H9 (cell line): ENCODE results near the gene FFAR1. TPM values are rescaled to one million over a fixed set of nuclear protein-coding genes. Genes with fewer than 3 reads are reported as not detected.
A peak's percentile ranks its signal among the peaks of the same experiment; 100 is the strongest.

Source experiments
- DNase-seq: peaks from one replicate; pipeline ENCODE4 v3.0.0-alpha.2; 2017
- H2AFZ ChIP-seq: one replicate; pipeline ENCODE4 v1.6.1; 2013; ENCODE audit warnings: mild to moderate bottlenecking, low read length, control low read depth, moderate library complexity
- H2AK5ac ChIP-seq: 2 replicates; pipeline ENCODE4 v1.6.1; 2013; ENCODE audit warnings: low read length, control low read depth, mixed read lengths; ENCODE audit not compliant: insufficient read length
- H2BK120ac ChIP-seq: one replicate; pipeline ENCODE4 v1.6.1; 2013; ENCODE audit warnings: low read depth, mild to moderate bottlenecking, low read length, control low read depth, inconsistent platforms; ENCODE audit not compliant: poor library complexity, severe bottlenecking
- H2BK12ac ChIP-seq: 2 replicates; pipeline ENCODE4 v1.6.1; 2013; ENCODE audit warnings: low read length, control low read depth, mixed read lengths, low read depth; ENCODE audit not compliant: insufficient read length
- H2BK15ac ChIP-seq: 2 replicates; pipeline ENCODE4 v1.6.1; 2013; ENCODE audit warnings: low read depth, low read length, control low read depth
- H2BK20ac ChIP-seq: one replicate; pipeline ENCODE4 v1.6.1; 2013; ENCODE audit warnings: low read depth, mild to moderate bottlenecking, low read length, control low read depth, inconsistent platforms; ENCODE audit not compliant: poor library complexity, severe bottlenecking
- H2BK5ac ChIP-seq: 2 replicates; pipeline ENCODE4 v1.6.1; 2013; ENCODE audit warnings: low read length, control low read depth, mixed read lengths; ENCODE audit not compliant: insufficient read length
- H3K14ac ChIP-seq: 2 replicates; pipeline ENCODE4 v1.6.1; 2013; ENCODE audit warnings: low read length, control low read depth; ENCODE audit not compliant: insufficient read depth
- H3K18ac ChIP-seq: 2 replicates; pipeline ENCODE4 v1.6.1; 2013; ENCODE audit warnings: low read depth, mild to moderate bottlenecking, mixed read lengths, low read length, control low read depth; ENCODE audit not compliant: insufficient read length
- H3K23ac ChIP-seq: 2 replicates; pipeline ENCODE4 v1.6.1; 2013; ENCODE audit warnings: low read length, control low read depth, mixed read lengths, low read depth; ENCODE audit not compliant: insufficient read length
- H3K23me2 ChIP-seq: 2 replicates; pipeline ENCODE4 v1.6.1; 2013; ENCODE audit warnings: low read depth, mild to moderate bottlenecking, mixed read lengths, low read length, control low read depth; ENCODE audit not compliant: insufficient read length, poor library complexity, severe bottlenecking
- H3K27ac ChIP-seq: 2 replicates; pipeline ENCODE4 v1.5.1; 2013; ENCODE audit warnings: low read length, control low read depth, mixed read lengths, low read depth; ENCODE audit not compliant: insufficient read length
- H3K27me3 ChIP-seq: 2 replicates; pipeline ENCODE4 v1.6.1; 2013; ENCODE audit warnings: low read length, control low read depth, inconsistent platforms; ENCODE audit not compliant: insufficient read depth
- H3K4ac ChIP-seq: 2 replicates; pipeline ENCODE4 v1.6.1; 2013; ENCODE audit warnings: low read depth, mild to moderate bottlenecking, control low read depth, inconsistent platforms, low read length, moderate library complexity
- H3K4me1 ChIP-seq: 2 replicates; pipeline ENCODE4 v1.6.1; 2013; ENCODE audit warnings: low read length, control low read depth, inconsistent platforms; ENCODE audit not compliant: insufficient read depth
- H3K4me2 ChIP-seq: 2 replicates; pipeline ENCODE4 v1.6.1; 2013; ENCODE audit warnings: low read length, control low read depth, mixed read lengths; ENCODE audit not compliant: insufficient read length, insufficient read depth
- H3K56ac ChIP-seq: 2 replicates; pipeline ENCODE4 v1.6.1; 2013; ENCODE audit warnings: low read depth, mild to moderate bottlenecking, mixed read lengths, low read length, control low read depth; ENCODE audit not compliant: insufficient read length
- H3K79me1 ChIP-seq: 2 replicates; pipeline ENCODE4 v1.6.1; 2013; ENCODE audit warnings: low read depth, mild to moderate bottlenecking, moderate library complexity, low read length, control low read depth, inconsistent platforms; ENCODE audit not compliant: insufficient read depth, poor library complexity, severe bottlenecking
- H3K79me2 ChIP-seq: 2 replicates; pipeline ENCODE4 v1.6.1; 2013; ENCODE audit warnings: low read length, control low read depth, inconsistent platforms; ENCODE audit not compliant: insufficient read depth
- H3K9ac ChIP-seq: 2 replicates; pipeline ENCODE4 v1.6.1; 2013; ENCODE audit warnings: low read length, control low read depth, mixed read lengths; ENCODE audit not compliant: insufficient read length; ENCODE audit errors: extremely low read depth
- H3K9me3 ChIP-seq: one replicate; pipeline ENCODE4 v1.6.1; 2013; ENCODE audit warnings: low read depth, low read length, inconsistent platforms; ENCODE audit not compliant: control insufficient read depth
- H3T11ph ChIP-seq: one replicate; pipeline ENCODE4 v1.6.1; 2013; ENCODE audit warnings: mild to moderate bottlenecking, low read length, control low read depth, inconsistent platforms
- H4K20me1 ChIP-seq: one replicate; pipeline ENCODE4 v1.6.1; 2013; ENCODE audit not compliant: control insufficient read depth, insufficient read length, insufficient read depth
- H4K5ac ChIP-seq: 2 replicates; pipeline ENCODE4 v1.6.1; 2013; ENCODE audit warnings: low read depth, mild to moderate bottlenecking, mixed read lengths, low read length, control low read depth; ENCODE audit not compliant: insufficient read length
- H4K8ac ChIP-seq: replicated peaks from 2 replicates; pipeline ENCODE4 v1.6.1; 2013; ENCODE audit warnings: low read length, control low read depth, mixed read lengths, low read depth; ENCODE audit not compliant: insufficient read length
- H4K91ac ChIP-seq: 2 replicates; pipeline ENCODE4 v1.6.1; 2013; ENCODE audit warnings: low read depth, mild to moderate bottlenecking, moderate library complexity, mixed read lengths, low read length, control low read depth; ENCODE audit not compliant: insufficient read length
- H3K27ac Mint-ChIP-seq, 3 experiments: 2 replicates in 2 of 3; 3 replicates in 1 of 3; pipeline ENCODE4 v1.8.0; 2020 to 2021; ENCODE audit warnings: mixed read lengths in 3 of 3, mild to moderate bottlenecking in 1 of 3, moderate library complexity in 1 of 3
- H3K27me3 Mint-ChIP-seq: 2 replicates; pipeline ENCODE4 v1.8.0; 2021; ENCODE audit warnings: low read depth, mild to moderate bottlenecking, moderate library complexity, mixed read lengths
- H3K36me3 Mint-ChIP-seq, 3 experiments: 2 replicates in 2 of 3; 3 replicates in 1 of 3; pipeline ENCODE4 v1.8.0; 2020 to 2021; ENCODE audit warnings: low read depth in 3 of 3, mixed read lengths in 3 of 3; ENCODE audit not compliant: insufficient read depth in 1 of 3
- H3K4me1 Mint-ChIP-seq, 2 experiments: 2 replicates each; pipeline ENCODE4 v1.8.0; 2020; ENCODE audit warnings: mixed read lengths in 2 of 2
- H3K4me3 Mint-ChIP-seq, 2 experiments: 2 replicates in 1 of 2; 3 replicates in 1 of 2; pipeline ENCODE4 v1.8.0; 2020 to 2021; ENCODE audit warnings: mild to moderate bottlenecking in 2 of 2, mixed read lengths in 2 of 2, moderate library complexity in 1 of 2
- H3K9me3 Mint-ChIP-seq, 2 experiments: 2 replicates in 1 of 2; 3 replicates in 1 of 2; pipeline ENCODE4 v1.8.0; 2020; ENCODE audit warnings: mild to moderate bottlenecking in 2 of 2, mixed read lengths in 2 of 2, moderate library complexity in 1 of 2
- CTCF ChIP-seq: fragments of 200-600 bp; sonication (generic); conservative IDR thresholded peaks from 3 replicates; pipeline ENCODE4 v1.8.0; 2021; ENCODE audit warnings: antibody characterized with exemption, mild to moderate bottlenecking
- WGBS: extraction: QIAGEN DNeasy Blood & Tissue Kit; methylation state at CpG from one replicate; pipeline ENCODE4 v1.1.7; 2013; ENCODE audit warnings: missing lambda C conversion rate, low lambda C conversion rate, mixed read lengths; ENCODE audit not compliant: insufficient read length; ENCODE audit errors: extremely low coverage; 5-methylcytosine and 5-hydroxymethylcytosine counted together
- total RNA-seq: library from RNA; stranded (reverse); gene quantifications from 2 replicates; pipeline ENCODE4 v1.2.1, GENCODE V29; 2021

Gene FFAR1
- total RNA-seq, 1 experiment from 2014 or later: not detected

- Mint-ChIP-seq H3K27ac (peak overlapping the region in 2 of 3 experiments; percentile 3 to 34; a peak in 2 of 7 replicates), H3K9me3 (no peaks in the 10 kb centered on the region)
Observed at GRCh38 chr19:35304036-35304435, 43.7 kb upstream of the FFAR1 start.

More at GRCh38 chr19:35304036-35304435, 43.7 kb upstream of the FFAR1 start:
- DNase-seq: no peak
- no peak overlapping the region for H3K23ac ChIP-seq
- no peak overlapping the region for H2AK5ac ChIP-seq
- H3K18ac ChIP-seq: no peak overlapping the region
- no peaks in the 10 kb centered on the region for H3K9me3 ChIP-seq
- H3K4me1 ChIP-seq: no peaks in the 10 kb centered on the region; the same call in 1 of the 2 replicates
- Mint-ChIP-seq H3K36me3 (no peaks in the 10 kb centered on the region), H3K4me3 (no peak overlapping the region; a peak in 1 of 5 replicates), H3K4me1 (peaks cover 0 to 10% of the 10 kb centered on the region in 2 experiments; a peak in 2 of 4 replicates), H3K27me3 (no peaks in the 10 kb centered on the region)
- H2BK5ac ChIP-seq: no peak overlapping the region
- H3T11ph ChIP-seq: no peak overlapping the region
- no peak overlapping the region for H2BK120ac ChIP-seq
- no peaks in the 10 kb centered on the region for H4K20me1 ChIP-seq
- H2BK15ac ChIP-seq: no peak overlapping the region
- no peaks in the 10 kb centered on the region for H3K23me2 ChIP-seq
- H3K79me1 ChIP-seq: no peaks in the 10 kb centered on the region
- no peak overlapping the region for H2BK20ac ChIP-seq
- no peak overlapping the region for H4K8ac ChIP-seq
- H2AFZ ChIP-seq: no peak overlapping the region
- TF ChIP-seq CTCF: no peak
- H4K5ac ChIP-seq: no peak overlapping the region
- H3K14ac ChIP-seq: no peak overlapping the region
- no peak overlapping the region for H3K9ac ChIP-seq
- no CpG with 5 or more reads among the region's 11 CpGs for WGBS
- H3K79me2 ChIP-seq: no peaks in the 10 kb centered on the region
- no peak overlapping the region for H2BK12ac ChIP-seq
- no peak overlapping the region for H3K27ac ChIP-seq
- H4K91ac ChIP-seq: no peak overlapping the region
- no peak overlapping the region for H3K4me2 ChIP-seq
- no peak overlapping the region for H3K4ac ChIP-seq
- H3K27me3 ChIP-seq: no peaks in the 10 kb centered on the region
- no peak overlapping the region for H3K56ac ChIP-seq
